GM15510 (cell line): ENCODE results near the gene VSTM4.

Experiments used
- POLR2A ChIP-seq: IDR thresholded peaks from 3 replicates; pipeline ENCODE4 v1.6.1; 2011; ENCODE audit warnings: borderline replicate concordance; ENCODE audit not compliant: insufficient read length; ENCODE audit errors: extremely low read depth

VSTM4 gene

DNA sequence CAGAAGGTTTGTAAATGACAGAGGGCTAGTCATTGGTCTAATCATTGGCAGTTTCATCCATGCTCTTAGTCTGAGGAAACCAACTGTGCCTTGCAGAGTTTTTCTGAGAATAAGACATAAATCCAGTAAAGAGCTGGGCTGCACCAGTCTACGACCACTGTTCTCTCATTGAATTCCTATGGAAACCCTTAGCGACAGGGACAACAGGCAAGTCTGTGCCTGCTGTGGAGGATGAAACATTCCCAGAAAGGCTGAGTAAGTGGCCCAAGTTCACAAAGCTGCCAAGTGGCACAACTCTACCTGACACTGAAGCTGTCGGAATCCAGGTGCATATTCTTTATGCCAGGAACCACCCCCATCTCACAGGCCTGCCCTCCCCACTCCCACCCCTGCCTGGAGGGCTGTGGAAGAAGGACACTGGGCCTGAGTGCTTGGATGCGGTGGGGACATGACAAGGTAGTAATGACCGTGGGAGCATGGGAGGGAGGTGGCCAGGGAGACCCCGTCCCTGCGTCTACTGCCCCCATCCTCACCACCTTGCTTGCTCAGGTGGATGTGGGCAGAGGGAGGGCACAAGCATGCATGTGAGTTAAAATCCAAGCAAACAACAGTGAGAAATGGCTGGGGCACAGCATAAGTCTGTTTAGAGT lies 58.0 kb downstream of the VSTM4 start:
- TF ChIP-seq POLR2A: no peak

DNA sequence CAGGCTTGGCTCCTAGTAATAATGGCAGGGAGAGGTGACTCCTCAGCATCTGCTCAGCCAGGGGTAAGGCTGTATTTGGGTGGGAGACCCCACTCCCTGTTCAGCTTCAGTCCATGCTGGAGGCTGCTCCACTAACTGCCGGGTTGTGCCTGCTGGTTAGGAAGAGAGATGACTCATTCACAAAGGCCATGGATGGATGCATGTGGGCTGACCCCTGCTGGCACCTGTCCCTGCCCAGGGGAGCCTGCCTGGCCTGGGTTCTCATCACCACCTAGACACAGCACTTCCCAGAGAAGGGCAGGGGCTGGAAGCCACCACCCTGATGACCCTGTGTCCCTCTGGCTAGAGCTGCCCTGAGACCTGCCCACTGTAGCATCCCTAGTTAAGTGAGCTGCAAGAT lies 59.0 kb downstream of the VSTM4 start:
- no peak for TF ChIP-seq POLR2A

DNA sequence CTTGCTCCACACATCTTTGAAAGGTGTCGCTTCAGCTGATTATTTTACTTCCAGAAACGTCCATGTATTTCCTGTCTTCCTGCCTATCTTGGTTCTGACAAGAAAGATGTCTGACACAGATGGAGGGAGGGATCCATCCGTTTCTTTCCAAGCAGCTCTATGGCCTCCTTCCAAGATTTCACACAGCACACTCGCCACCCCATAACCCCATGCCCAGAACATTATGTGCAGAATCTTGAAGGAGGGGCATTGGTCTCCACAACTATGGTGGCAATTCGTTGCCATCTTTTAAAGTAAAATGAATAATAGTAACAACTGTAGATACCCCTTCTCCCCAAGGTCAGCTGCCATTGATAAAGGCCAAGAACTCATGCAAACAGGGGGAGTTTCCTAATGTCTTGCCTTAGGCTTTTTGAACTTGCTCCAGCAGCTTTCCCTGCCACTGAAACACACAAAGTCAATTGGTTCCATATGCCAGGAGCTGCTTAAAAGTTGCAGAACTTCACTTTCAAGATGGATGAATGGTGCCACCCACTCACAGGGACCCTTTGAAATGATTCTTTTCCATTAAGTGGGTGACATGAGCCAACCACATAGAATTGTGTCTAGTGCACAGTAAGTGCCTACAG lies 60.0 kb downstream of the VSTM4 start:
- no peak for TF ChIP-seq POLR2A

DNA sequence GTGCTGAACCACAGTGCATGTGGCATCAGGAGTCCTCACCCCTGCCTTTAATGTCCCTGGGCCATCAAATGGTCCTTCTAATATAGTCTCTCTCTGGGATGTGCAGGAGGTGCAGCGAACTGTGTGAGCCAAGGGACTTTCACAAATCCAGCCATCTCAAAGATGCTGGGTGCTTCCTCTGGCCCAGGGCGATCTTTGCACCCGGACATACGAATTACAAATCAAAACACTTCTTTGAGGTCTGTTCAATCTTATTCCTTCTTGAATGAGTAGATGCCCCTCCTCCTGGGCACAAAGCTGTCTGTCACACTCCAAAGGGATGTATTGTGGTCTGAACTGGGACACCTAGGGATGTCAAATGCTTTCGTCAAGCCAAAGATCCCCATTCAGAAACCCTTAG lies 60.6 kb downstream of the VSTM4 start:
- no peak for TF ChIP-seq POLR2A

DNA sequence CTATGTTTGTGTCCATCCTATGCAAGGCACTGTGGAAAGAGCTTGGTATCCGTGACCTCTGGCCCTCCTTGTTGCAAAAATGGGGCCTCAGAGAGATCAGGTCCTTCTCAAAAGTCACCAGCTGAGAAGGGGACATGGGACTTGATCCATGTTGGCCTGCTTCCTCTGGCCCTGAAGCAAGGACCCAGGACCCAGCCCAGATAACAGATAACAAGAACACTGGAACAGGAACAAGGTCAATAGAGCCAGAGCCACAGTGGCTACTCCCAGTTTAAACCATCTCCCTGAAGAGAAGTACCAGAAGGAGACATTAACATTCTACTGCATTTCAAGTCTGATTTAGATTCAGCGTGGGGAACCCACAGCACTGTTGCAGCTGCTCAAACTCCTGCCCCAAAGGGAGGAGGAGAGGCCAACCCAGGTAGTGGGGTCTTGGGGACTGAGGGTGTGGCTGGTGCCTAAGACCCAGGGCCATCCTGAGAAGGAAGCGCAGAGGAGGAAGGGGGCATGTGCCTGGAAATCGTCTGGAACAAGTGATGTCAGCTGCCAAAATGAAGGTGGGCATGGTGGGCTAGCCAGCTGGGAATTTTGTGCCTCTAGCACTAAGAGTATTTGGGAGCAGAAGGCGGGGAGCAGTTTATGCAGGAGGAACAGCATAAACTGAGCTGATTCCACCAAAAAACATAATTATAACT lies 61.2 kb downstream of the VSTM4 start:
- no peak for TF ChIP-seq POLR2A

DNA sequence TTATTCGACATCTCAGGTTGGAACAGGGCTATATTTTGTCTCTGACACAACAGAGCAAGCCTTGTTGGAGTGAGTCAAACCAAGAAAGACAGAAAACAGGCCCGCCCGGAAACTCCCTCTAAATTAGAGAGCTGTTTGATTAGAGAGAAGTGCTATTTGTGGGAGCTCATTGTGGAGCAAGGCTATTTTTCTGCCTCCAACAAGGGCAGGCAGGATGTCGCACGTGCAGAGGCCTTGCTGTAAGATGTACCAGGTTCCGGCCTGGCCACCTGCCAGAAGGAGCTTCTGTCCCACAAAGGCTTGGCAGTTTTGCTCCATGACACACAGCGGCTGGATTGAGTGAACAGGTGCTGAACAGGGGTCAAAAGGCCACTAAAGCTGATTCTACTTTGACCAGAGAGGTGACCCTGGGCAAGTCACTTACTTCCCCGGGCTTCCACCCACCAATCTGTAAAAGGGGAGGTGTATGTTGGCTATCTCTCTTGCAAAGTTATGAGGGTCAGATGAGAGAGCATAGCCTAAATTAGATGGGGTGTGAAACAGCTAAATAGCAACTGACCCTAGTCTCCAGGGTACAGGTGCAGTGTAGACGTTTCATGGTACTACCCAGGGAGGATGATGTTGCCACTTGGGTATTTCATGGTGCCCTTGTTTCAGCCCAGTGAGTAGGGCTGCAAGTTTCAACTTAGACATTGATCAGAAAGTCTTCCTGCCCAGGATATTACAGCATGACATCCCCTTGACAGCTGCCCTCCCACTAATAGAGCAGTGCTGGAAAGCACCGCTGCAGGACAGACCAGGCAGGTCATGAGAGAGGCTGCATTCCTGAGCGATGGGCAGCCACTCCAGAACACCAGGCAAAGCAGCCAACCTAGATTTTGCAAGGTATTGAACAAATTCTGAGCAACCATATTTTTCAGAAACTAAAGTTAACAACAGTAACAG lies 62.0 kb downstream of the VSTM4 start:
- TF ChIP-seq POLR2A: no peak

- no peak for TF ChIP-seq POLR2A
Measured at GRCh38 chr10:49052069-49052468, 63.3 kb downstream of the VSTM4 start.

DNA sequence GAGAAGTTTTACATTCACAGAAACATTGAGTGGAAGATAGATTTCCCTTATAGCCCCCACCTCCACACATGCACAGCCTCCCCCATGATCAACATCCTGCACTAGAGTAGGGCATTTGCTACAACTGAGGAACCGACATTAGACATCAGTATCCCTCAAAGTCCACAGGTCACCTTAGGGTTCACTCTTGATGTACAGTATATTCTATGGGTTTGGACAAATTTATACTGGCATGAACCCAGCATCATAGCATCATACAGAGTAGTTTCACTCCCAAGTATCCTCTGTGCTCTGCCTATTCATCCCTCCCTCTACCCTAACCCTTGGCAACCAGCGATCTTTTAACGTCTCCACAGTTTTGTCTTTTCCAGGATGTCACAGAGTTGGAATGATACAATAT lies 64.4 kb downstream of the VSTM4 start:
- TF ChIP-seq POLR2A: no peak

DNA sequence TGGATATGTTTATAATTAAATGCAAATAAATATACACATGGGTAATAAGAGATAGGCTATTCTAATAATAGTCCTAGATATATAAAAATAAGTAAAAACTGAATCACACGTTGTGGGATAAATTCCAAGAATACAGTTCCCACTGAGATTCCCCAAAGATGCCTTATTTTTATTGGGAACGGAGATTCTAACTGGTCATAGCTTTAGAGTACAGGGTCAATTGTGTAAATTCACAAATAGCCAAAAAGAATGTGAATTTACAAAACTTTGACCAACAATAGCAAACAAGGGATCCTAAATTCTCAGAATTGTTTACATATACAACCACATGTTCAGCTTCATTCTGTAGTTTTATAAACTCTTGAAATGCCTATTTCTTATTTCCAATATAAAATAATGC lies 65.0 kb downstream of the VSTM4 start:
- no peak for TF ChIP-seq POLR2A

- no peak for TF ChIP-seq POLR2A
Measured at GRCh38 chr10:49049660-49050059, 65.7 kb downstream of the VSTM4 start.

DNA sequence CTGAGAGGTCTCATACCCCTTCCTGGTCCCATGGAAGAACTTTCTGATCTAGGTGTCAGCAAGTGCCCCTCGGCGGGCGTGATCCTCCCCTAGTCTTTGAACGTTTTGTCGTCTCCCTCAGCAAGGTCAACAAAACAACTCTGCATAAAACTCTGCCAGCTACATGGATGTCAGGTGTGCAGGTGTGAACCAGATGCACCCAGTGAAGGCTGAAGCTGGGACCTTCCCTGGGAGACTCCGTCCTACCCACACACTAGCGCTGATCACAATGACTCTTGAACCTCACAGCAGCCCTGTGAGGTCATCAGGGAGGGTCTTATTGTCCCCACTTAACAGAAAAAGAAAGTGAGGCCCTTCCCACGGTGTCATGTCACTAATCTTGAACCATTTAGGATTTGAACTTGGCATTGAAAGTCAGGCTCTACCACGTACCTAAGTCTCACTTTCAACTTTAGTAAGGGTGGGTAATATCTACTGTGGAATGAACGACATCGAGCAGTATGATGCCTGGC lies 68.1 kb downstream of the VSTM4 start:
- TF ChIP-seq POLR2A: no peak

DNA sequence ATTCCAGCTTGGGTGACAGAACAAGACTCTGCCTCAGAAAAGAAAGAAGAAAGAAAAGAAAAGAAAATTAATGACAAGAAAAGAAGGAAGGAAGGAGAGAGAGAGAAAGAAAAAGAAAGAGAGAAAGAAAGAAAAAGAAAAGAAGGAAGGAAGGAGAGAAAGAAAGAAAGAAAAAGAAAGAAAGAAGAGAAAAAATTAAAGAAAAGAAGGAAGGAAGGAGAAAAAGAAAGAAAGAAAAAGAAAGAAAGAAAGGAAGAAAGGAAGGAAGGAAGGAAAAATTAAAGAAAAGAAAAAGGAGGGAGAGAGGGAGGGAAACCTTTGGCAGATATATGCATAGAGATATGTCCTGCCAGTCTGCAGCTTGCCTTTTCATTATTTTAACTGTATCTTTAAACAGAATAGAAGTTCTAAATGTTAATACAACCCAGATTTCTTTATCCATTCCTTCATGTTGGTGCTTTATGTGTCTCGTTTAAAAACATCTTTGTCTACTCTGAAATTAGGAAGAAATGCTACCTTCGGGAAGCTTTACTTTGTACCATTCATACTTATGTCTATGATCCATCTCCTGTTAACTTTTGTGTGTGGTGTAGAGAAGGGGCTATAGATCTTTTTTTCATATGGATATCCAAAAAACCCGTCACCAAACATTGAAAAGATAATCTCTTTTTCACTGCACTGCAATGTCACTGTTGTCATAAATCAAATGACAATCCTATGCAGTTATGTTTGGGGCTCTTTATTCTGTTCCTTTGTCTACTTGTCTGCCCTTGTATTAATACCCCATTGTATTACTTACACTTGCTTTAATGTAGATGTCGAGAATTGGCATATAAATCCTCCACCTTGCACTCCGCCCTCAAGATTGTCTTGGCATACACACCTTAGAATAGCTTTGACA lies 70.8 kb downstream of the VSTM4 start:
- no peak for TF ChIP-seq POLR2A

- no peak for TF ChIP-seq POLR2A
Measured at GRCh38 chr10:49040601-49041000, 74.7 kb downstream of the VSTM4 start.

DNA sequence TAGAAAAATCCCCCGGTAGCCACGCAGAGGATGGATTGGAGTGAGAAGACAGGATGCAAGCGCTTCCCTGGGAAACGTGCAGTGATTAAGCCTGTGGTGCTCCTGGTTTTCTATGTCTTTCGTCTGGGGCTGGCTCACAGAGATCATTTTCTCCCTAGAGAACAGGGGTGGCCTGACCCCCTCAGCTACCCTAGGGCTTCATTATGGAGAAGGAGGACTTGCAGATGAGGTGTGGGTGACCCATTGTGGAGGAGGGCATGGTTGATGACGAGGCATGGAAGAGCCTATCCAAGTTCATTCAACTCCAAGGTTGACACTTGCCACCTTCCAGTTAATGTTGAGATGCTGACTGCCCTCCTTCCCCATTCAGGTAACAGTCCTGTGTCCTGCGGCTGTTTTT lies 75.9 kb downstream of the VSTM4 start:
- no peak for TF ChIP-seq POLR2A

DNA sequence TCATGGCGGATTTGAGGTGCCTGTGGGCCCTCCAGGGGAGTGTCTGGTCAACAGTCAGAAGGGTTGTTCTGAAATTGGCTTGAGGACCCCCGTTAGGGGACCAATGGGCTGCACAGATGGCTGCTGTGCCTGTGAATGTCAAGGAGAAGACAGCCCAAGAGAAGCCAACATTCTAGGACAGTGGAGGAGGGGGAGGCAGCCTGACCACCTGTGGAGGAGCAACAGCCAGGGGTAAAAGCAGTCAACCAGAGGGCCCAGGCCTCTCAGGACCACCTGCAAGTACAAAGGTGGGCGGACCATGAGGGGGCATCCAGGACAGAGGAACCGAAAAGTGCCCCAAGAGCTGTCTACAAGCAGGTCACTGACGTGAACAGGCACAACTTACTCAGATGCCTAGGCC lies 76.6 kb downstream of the VSTM4 start:
- no peak for TF ChIP-seq POLR2A

DNA sequence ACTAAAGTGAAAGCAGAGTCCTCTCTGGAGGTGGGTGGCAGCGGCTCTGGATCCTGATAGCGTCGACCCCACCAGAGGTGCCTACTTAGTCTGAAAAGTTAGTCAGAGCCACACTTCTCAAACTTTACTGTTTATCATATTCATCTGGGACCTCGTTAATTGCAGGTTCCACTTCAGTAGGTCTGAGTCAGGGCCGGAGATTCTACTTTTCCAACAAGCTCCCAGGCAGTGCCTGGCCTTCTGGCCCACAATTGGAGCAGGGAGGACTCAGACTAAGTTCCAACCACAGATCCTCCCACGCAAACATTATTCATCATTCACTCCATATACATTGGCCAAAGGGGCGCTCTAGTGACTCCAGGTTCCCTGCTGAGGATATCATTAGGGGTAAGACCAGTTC lies 78.1 kb downstream of the VSTM4 start:
- no peak for TF ChIP-seq POLR2A
